Psoas muscle (tissue), 8 donors: ENCODE data around the gene OPTC. TPM values are rescaled to one million over a fixed set of nuclear protein-coding genes. Genes with fewer than 3 reads are reported as not detected.

Experiments used
- ATAC-seq, 4 donors: fragments of 200-7000 bp; cut with Tn5 transposase; one replicate each; pipeline ENCODE4 v1.9.1; 2020; ENCODE audit warnings: moderate library complexity in 3 of 4, mild to moderate bottlenecking in 2 of 4
- DNase-seq, 2 donors: peaks; one replicate each; pipeline ENCODE4 v3.0.0-alpha.2; 2020
- H3K27ac ChIP-seq: fragments of 200-600 bp; one replicate; pipeline ENCODE4 v1.8.0; 2022
- H3K27me3 ChIP-seq, 3 donors: fragments of 200-600 bp in 1 of 3; one replicate each; pipeline versions ENCODE4 v1.6.1 to v1.8.0; 2013 to 2022; ENCODE audit warnings: low read length in 2 of 3, mild to moderate bottlenecking in 2 of 3, moderate library complexity in 1 of 3; ENCODE audit not compliant: insufficient read depth in 3 of 3
- H3K36me3 ChIP-seq, 2 donors: fragments of 200-600 bp in 1 of 2; one replicate each; pipeline versions ENCODE4 v1.6.1 to v1.8.0; 2013 to 2022; ENCODE audit warnings: low read depth in 1 of 2, mild to moderate bottlenecking in 1 of 2, moderate library complexity in 1 of 2; ENCODE audit not compliant: insufficient read depth in 1 of 2
- H3K4me1 ChIP-seq: fragments of 200-600 bp; one replicate; pipeline ENCODE4 v1.8.0; 2022
- H3K4me3 ChIP-seq: fragments of 200-600 bp; one replicate; pipeline ENCODE4 v1.8.0; 2022; ENCODE audit warnings: mild to moderate bottlenecking
- H3K9me3 ChIP-seq: fragments of 200-600 bp; one replicate; pipeline ENCODE4 v1.8.0; 2022
- CTCF ChIP-seq: fragments of 200-600 bp; IDR thresholded peaks from one replicate; pipeline ENCODE4 v1.8.0; 2022; ENCODE audit warnings: antibody characterized with exemption
- WGBS, 3 donors: extraction: QIAGEN DNeasy Blood & Tissue Kit; methylation state at CpG; one replicate each; pipeline versions ENCODE4 v1.1.6 to v1.1.7; 2013; 5-methylcytosine and 5-hydroxymethylcytosine counted together
- intact Hi-C, 2 donors: fragments of 100-400 bp; cut with DNase I; formaldehyde crosslinking; loops; one replicate each; pipeline versions ENCODE4 v1.11.0 to v1.14.2; 2022
- polyA plus RNA-seq, 3 donors: library from polyadenylated mRNA; stranded (reverse); fragments of 200-250 nt; gene quantifications; one replicate each; pipeline ENCODE4 v1.2.3, GENCODE V29; 2013
- total RNA-seq, 4 donors: library from RNA; stranded (reverse); fragmentation: NEBNext Ultra II Directional in 2 of 4; extraction: Animal tissue kit (Norgen Biotek cat#: 25700) in 2 of 4; gene quantifications; one replicate each; pipeline versions ENCODE4 v1.2.1 to v1.2.4, GENCODE V29; 2021 to 2023
- donor health status: healthy with polysubstance abuse.
- donor health status: DM: no; HTN: no; CAD: no; lungs with moderate emphysema.
- donor health status: Bipolar disorder and iron deficiency.
- donor health status: healthy.
- donor health status: DM: yes; HTN: yes; CAD: no.
- donor health status: DM: no; HTN: no; CAD: no.
- donor health status: DM: no; HTN: no; CAD: no.
- donor health status: DM: yes; HTN: yes; CAD: no.

The OPTC gene
- total and polyA plus RNA-seq, 7 donors: not detected

- intact Hi-C loops: no loop called here
- Histone ChIP-seq H3K27me3 (no peaks in the 10 kb centered on the region), H3K36me3 (no peaks in the 10 kb centered on the region), H3K9me3 (no peaks in the 10 kb centered on the region), H3K4me1 (peaks cover 19% of the 10 kb centered on the region), H3K4me3 (no peak overlapping the region), H3K27ac (no peak overlapping the region)
- WGBS, 3 donors: 3 to 22% (median 19%) methylated on average over 1 of the region's 1 CpG
- ATAC-seq (no peak), DNase-seq (no peak)
- TF ChIP-seq CTCF: no peak
Observed at GRCh38 chr1:203538726-203539125, 44.8 kb downstream of the OPTC start.

- H3K27me3 ChIP-seq: no peaks in the 10 kb centered on the region
- no peak overlapping the region for H3K27ac ChIP-seq
- H3K36me3 ChIP-seq: no peaks in the 10 kb centered on the region
- no peak overlapping the region for H3K4me3 ChIP-seq
- no peaks in the 10 kb centered on the region for H3K9me3 ChIP-seq
- TF ChIP-seq CTCF: no peak
- ATAC-seq: peak in 2 of 4 donors; percentile 38 to 47
- intact Hi-C loops: no loop called here
- H3K4me1 ChIP-seq: peaks cover 12% of the 10 kb centered on the region
- 87 to 88% (median 88%) methylated on average over 5 of the region's 5 CpGs for WGBS, 3 donors
- DNase-seq: no peak
Observed at GRCh38 chr1:203539831-203540546, 46.0 kb downstream of the OPTC start.

- no peaks in the 10 kb centered on the region for H3K4me1 ChIP-seq
- H3K36me3 ChIP-seq: no peaks in the 10 kb centered on the region
- no peak for ATAC-seq
- no peak for DNase-seq
- intact Hi-C loops: no loop called here
- H3K9me3 ChIP-seq: no peaks in the 10 kb centered on the region
- no peaks in the 10 kb centered on the region for H3K27me3 ChIP-seq
- H3K4me3 ChIP-seq: no peak overlapping the region
- TF ChIP-seq CTCF: no peak
- 59 to 70% (median 68%) methylated on average over 3 of the region's 3 CpGs for WGBS, 3 donors
- no peak overlapping the region for H3K27ac ChIP-seq
Observed at GRCh38 chr1:203544485-203544884, 50.5 kb downstream of the OPTC start.

GRCh38 chr1:203544978-203545816 is 51.2 kb downstream of the OPTC start:
- Histone ChIP-seq H3K4me1 (no peaks in the 10 kb centered on the region), H3K27ac (no peak overlapping the region), H3K9me3 (no peaks in the 10 kb centered on the region), H3K4me3 (no peak overlapping the region), H3K36me3 (no peaks in the 10 kb centered on the region), H3K27me3 (no peaks in the 10 kb centered on the region)
- intact Hi-C loops: no loop called here
- 35 to 68% (median 43%) methylated on average over 4 of the region's 4 CpGs for WGBS, 3 donors
- DNase-seq: no peak
- no peak for ATAC-seq
- no peak for TF ChIP-seq CTCF
